Prostate gland (tissue), 2 donors: ENCODE measurements around the gene TNFAIP8L2. TPM values are rescaled to one million over a fixed set of nuclear protein-coding genes. Genes with fewer than 3 reads are reported as not detected.

Experiments used
- DNase-seq: peaks from one replicate; pipeline ENCODE4 v3.0.0-alpha.2; 2019; ENCODE audit warnings: low spot score
- H3K27ac ChIP-seq, 2 donors: fragments of 200-600 bp; sonication (generic); 2 replicates each; pipeline ENCODE4 v1.5.1; 2017 to 2019
- H3K27me3 ChIP-seq: fragments of 200-600 bp; sonication (generic); replicated peaks from 2 replicates; pipeline ENCODE4 v1.5.1; 2019; ENCODE audit not compliant: insufficient read depth
- H3K36me3 ChIP-seq, 2 donors: fragments of 200-600 bp; sonication (generic); 1 replicate in 1 of 2; 2 replicates in 1 of 2; pipeline versions ENCODE4 v1.5.1 to v1.8.1; 2017 to 2019
- H3K4me1 ChIP-seq: fragments of 200-600 bp; sonication (generic); replicated peaks from 2 replicates; pipeline ENCODE4 v1.5.1; 2019
- H3K4me3 ChIP-seq, 2 donors: fragments of 200-600 bp; sonication (generic); 2 replicates each; pipeline ENCODE4 v1.5.1; 2017 to 2019
- H3K9me3 ChIP-seq: fragments of 200-600 bp; sonication (generic); 2 replicates; pipeline ENCODE4 v1.5.1; 2017
- CTCF ChIP-seq, 4 experiments: fragments of 200-600 bp in 2 of 4; fragments of 450-650 bp in 2 of 4; sonication (generic) in 2 of 4; IDR thresholded peaks; 1 replicate in 3 of 4; 2 replicates in 1 of 4; pipeline ENCODE4 v1.5.1; 2016 to 2019; ENCODE audit warnings: antibody characterized with exemption in 4 of 4, mild to moderate bottlenecking in 2 of 4, moderate library complexity in 2 of 4
- POLR2A ChIP-seq: fragments of 450-650 bp; IDR thresholded peaks from one replicate; pipeline ENCODE4 v1.6.1; 2016; ENCODE audit warnings: antibody characterized with exemption, mild to moderate bottlenecking
- POLR2AphosphoS5 ChIP-seq: sonication (generic); formaldehyde crosslinking; IDR thresholded peaks from one replicate; pipeline ENCODE4 v1.6.1; 2017; ENCODE audit warnings: antibody characterized with exemption
- WGBS: methylation state at CpG from one replicate; pipeline ENCODE4 v1.1.5; 2018; 5-methylcytosine and 5-hydroxymethylcytosine counted together
- intact Hi-C: fragments of 100-400 bp; cut with DNase I; formaldehyde crosslinking; loops from one replicate; pipeline ENCODE4 v1.14.2; 2022
- total RNA-seq, 2 donors: library from RNA; depleted of rRNA; stranded (reverse); fragments of >200 nt; gene quantifications; one replicate each; pipeline ENCODE4 v1.1.0, GENCODE V29; 2016

Gene TNFAIP8L2
- total RNA-seq, 2 donors from 2014 or later = 1.5 to 2.1 TPM

DNA sequence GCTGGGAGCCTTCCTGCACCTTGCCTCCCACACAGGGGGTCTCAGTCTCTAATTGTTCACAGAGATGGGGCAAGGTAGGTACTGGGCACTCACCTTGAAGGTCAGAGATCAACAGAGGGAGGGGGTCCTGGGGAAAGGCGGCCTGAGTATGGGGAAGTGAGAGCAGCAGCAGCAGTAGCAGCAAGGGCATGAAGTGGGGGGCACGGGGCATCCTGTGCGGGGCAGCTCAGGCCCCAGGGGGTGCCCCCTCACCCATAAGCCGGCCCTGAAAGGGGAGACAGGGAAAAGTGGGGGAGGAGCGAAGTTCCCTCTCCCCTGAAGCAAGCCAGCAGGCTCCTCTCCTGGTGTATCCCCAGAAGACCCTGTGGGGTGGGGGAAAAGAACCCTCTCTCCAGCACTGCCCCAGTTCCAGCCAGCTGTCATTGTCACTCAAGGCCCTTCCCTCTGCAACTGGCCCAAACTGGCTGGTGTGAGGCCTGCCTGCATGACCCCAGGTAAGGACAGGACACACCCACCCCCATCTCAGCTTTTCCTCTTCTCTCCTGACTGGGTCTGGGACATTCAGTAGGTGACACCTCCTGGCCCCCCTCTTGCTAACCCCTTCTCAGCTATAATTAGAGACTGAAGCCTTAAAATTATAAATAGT lies 13.9 kb upstream of the TNFAIP8L2 start:
- H3K4me3 ChIP-seq = no peak overlapping the region
- H3K27ac ChIP-seq = no peak overlapping the region
- H3K4me1 ChIP-seq = no peaks in the 10 kb centered on the region
- DNase-seq = no peak
- TF ChIP-seq POLR2AphosphoS5 (no peak), POLR2A (no peak), CTCF (IDR thresholded peaks at IDR 0.05) (no peak)
- H3K27me3 ChIP-seq = no peaks in the 10 kb centered on the region
- H3K9me3 ChIP-seq = no peaks in the 10 kb centered on the region
- WGBS = 84% methylated on average over 4 of the region's 5 CpGs
- no peaks in the 10 kb centered on the region for H3K36me3 ChIP-seq
- intact Hi-C loops = no loop called here

DNA sequence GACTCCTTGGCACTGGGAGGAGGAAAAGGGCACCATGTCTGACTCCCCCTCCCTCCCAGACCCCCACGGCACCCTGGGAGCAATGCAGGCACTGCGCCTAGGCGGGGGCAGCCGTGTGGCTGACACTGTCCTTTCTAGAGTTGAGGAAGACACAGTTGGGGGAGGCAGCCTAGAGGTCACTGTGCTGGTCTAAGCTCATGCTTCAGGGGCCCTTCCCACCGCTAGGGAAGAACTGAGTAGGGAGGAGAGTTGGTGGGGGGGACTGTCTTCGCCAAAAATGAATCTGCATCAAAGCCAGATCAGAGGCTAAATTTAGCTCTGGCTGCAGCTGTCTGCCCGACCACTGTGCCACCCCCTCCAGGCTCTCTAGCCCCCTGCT lies 13.4 kb upstream of the TNFAIP8L2 start:
- TF ChIP-seq POLR2AphosphoS5 (no peak), POLR2A (no peak), CTCF (IDR thresholded peaks at IDR 0.05) (no peak)

DNA sequence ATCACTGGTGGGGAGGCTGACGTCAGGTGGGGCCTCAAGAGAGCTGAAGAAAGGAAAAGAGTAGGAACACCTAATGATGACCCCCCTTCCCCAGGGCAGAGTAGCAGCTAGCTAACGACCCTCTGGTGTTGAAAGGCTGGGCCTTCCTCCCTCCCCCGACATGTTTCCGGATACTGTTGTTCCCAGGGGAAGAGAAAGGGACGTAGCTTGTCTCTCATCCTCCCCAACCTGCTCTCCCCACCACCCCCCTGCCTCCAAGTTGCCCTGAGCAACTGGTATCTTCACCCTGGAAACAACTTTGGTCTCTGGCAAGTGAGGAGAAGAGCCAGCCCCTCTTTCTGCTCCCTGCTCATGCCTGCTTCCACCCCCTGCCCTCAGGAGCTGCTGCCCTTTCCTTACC lies 12.5 kb upstream of the TNFAIP8L2 start:
- H3K4me3 ChIP-seq = no peak overlapping the region
- no peaks in the 10 kb centered on the region for H3K27me3 ChIP-seq
- no peak overlapping the region for H3K27ac ChIP-seq
- no peaks in the 10 kb centered on the region for H3K36me3 ChIP-seq
- no peaks in the 10 kb centered on the region for H3K4me1 ChIP-seq
- no peak for DNase-seq
- no peaks in the 10 kb centered on the region for H3K9me3 ChIP-seq
- intact Hi-C loops = no loop called here
- no peak for TF ChIP-seq POLR2AphosphoS5
- TF ChIP-seq CTCF (IDR thresholded peaks at IDR 0.05) = no peak
- TF ChIP-seq POLR2A = no peak
- 63% methylated on average over 5 of the region's 5 CpGs for WGBS

More for the DNA sequence above, 13.4 kb upstream of the TNFAIP8L2 start:
- intact Hi-C loops = no loop called here
- Histone ChIP-seq H3K36me3 (no peaks in the 10 kb centered on the region), H3K9me3 (no peaks in the 10 kb centered on the region), H3K27ac (no peak overlapping the region), H3K4me3 (no peak overlapping the region), H3K4me1 (no peaks in the 10 kb centered on the region), H3K27me3 (no peaks in the 10 kb centered on the region)
- 62% methylated on average over 7 of the region's 7 CpGs for WGBS
- DNase-seq = no peak

DNA sequence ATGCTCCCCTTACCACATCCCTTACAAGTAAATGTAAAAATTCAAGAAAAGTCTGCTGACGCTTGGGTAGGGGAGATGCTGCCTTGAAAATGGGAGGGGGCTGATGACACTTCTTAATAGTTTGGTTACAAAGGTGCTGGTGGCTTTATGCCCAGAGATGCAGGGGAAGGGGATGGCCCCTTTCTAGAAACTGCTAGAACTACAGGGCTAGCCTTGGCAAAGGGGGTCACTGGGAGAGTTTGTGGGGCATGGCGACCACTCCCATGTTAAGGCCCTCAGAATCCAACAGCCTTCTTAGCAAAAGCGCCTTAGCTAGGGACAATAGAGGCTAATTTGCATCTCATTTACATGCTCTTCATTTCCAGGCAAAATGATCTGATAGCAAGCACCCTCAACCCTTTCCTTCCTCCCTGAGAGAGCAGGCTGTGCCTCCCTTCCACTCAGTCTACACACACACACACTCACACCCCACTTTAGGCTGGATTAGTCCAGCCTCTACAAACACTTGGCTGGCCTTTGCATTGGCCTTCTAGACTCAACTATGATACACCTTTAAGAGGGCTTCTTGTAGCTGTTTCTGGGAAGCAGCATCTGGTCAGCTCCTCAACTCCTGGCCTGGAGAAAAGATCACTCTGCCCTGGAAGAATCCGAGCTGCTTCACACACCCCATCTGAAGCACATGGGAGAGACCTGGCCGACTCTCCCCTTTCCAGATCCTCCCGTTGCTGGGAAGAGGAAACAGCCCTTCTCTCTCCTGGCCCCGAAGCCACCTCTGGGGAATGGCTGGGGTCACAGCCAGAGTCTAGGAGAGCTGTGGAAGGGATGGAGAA lies 11.8 kb upstream of the TNFAIP8L2 start:
- Histone ChIP-seq H3K36me3 (no peaks in the 10 kb centered on the region), H3K4me3 (peak overlapping the region in 1 of 2 donors; percentile 75), H3K4me1 (no peaks in the 10 kb centered on the region), H3K27me3 (no peaks in the 10 kb centered on the region), H3K9me3 (no peaks in the 10 kb centered on the region), H3K27ac (peak overlapping the region in 1 of 2 donors; percentile 14)
- intact Hi-C loops = loop anchor here (5.0 kb wide), 1 partner anchor 77 kb away; no protein-coding TSS in a partner anchor
- DNase-seq = no peak
- TF ChIP-seq POLR2A (no peak), POLR2AphosphoS5 (no peak), CTCF (IDR thresholded peaks at IDR 0.05) (no peak)
- 60% methylated on average over 7 of the region's 7 CpGs for WGBS
